Neural cell (in vitro differentiated cells): Measurements from ENCODE around the gene FAM193B. TPM values are rescaled to one million over a fixed set of nuclear protein-coding genes. Genes with fewer than 3 reads are reported as not detected.

Source experiments
- H2AFZ ChIP-seq: fragments of 200-600, 300-800 bp; sonication (generic), shearing (Covaris generic); 2 replicates; pipeline ENCODE4 v1.6.0; 2014; ENCODE audit warnings: low read depth, mild to moderate bottlenecking, antibody characterized with exemption, low read length, moderate library complexity
- H3F3A ChIP-seq: fragments of 200-600 bp; shearing (Covaris generic); 2 replicates; pipeline ENCODE4 v1.6.1; 2016; ENCODE audit warnings: mild to moderate bottlenecking, moderate library complexity, mixed read lengths, antibody characterized with exemption, low read length; ENCODE audit not compliant: insufficient read depth, poor library complexity, severe bottlenecking
- H3K27ac ChIP-seq: fragments of 200-600, 300-800 bp; sonication (generic), shearing (Covaris generic); 2 replicates; pipeline ENCODE4 v1.5.1; 2014; ENCODE audit warnings: mild to moderate bottlenecking, low read length, moderate library complexity
- H3K27me3 ChIP-seq: fragments of 300-800, 200-600 bp; sonication (generic), shearing (Covaris generic); 2 replicates; pipeline ENCODE4 v1.6.0; 2014; ENCODE audit warnings: mild to moderate bottlenecking, low read depth, low read length, moderate library complexity; ENCODE audit not compliant: insufficient read depth
- H3K36me3 ChIP-seq: fragments of 300-800, 200-600 bp; sonication (generic), shearing (Covaris generic); 2 replicates; pipeline ENCODE4 v1.5.1; 2014; ENCODE audit warnings: mild to moderate bottlenecking, antibody characterized with exemption, low read length, moderate library complexity; ENCODE audit not compliant: insufficient read depth
- H3K4me2 ChIP-seq: fragments of 300-800, 200-600 bp; sonication (generic), shearing (Covaris generic); 2 replicates; pipeline ENCODE4 v1.6.0; 2014; ENCODE audit warnings: mild to moderate bottlenecking, low read length
- H3K4me3 ChIP-seq: fragments of 300-800, 200-600 bp; sonication (generic), shearing (Covaris generic); 2 replicates; pipeline ENCODE4 v1.5.1; 2014; ENCODE audit warnings: mild to moderate bottlenecking, low read length, moderate library complexity
- H3K79me2 ChIP-seq: fragments of 200-600 bp; shearing (Covaris generic); replicated peaks from 2 replicates; pipeline ENCODE4 v1.6.0; 2014; ENCODE audit warnings: mild to moderate bottlenecking, low read length, moderate library complexity; ENCODE audit not compliant: insufficient read depth
- H3K9ac ChIP-seq: fragments of 300-800, 200-600 bp; sonication (generic), shearing (Covaris generic); 2 replicates; pipeline ENCODE4 v1.6.1; 2016; ENCODE audit warnings: mild to moderate bottlenecking, low read length, mixed read lengths
- H3K9me2 ChIP-seq: fragments of 200-600 bp; shearing (Covaris generic); 2 replicates; pipeline ENCODE4 v1.6.1; 2016; ENCODE audit warnings: mild to moderate bottlenecking, low read length, mixed read lengths; ENCODE audit not compliant: insufficient read depth
- H3K9me3 ChIP-seq: fragments of 200-600, 300-800 bp; sonication (generic), shearing (Covaris generic); 2 replicates; pipeline ENCODE4 v1.6.1; 2016; ENCODE audit warnings: mild to moderate bottlenecking, mixed run types, low read length, moderate library complexity, mixed read lengths
- H4K20me1 ChIP-seq: fragments of 200-600 bp; shearing (Covaris generic); 2 replicates; pipeline ENCODE4 v1.6.1; 2016; ENCODE audit warnings: mild to moderate bottlenecking, mixed run types; ENCODE audit not compliant: insufficient read depth
- EP300 ChIP-seq: fragments of 450-650 bp; conservative IDR thresholded peaks from 2 replicates; pipeline ENCODE4 v1.6.1; 2014; ENCODE audit warnings: antibody characterized with exemption, mild to moderate bottlenecking, moderate library complexity; ENCODE audit not compliant: poor library complexity, severe bottlenecking
- EZH2 ChIP-seq: fragments of 200-600, 300-800 bp; shearing (Covaris generic), sonication (generic); IDR thresholded peaks from 2 replicates; pipeline ENCODE4 v1.6.1; 2014; ENCODE audit warnings: antibody characterized with exemption, low read length, borderline replicate concordance, mild to moderate bottlenecking; ENCODE audit not compliant: insufficient read depth, poor library complexity, severe bottlenecking
- MXI1 ChIP-seq: fragments of 450-650 bp; conservative IDR thresholded peaks from 2 replicates; pipeline ENCODE4 v1.6.1; 2014; ENCODE audit warnings: antibody characterized with exemption, mild to moderate bottlenecking; ENCODE audit not compliant: poor library complexity, severe bottlenecking
- POLR2AphosphoS5 ChIP-seq: IDR thresholded peaks from 2 replicates; pipeline ENCODE4 v1.6.1; 2012
- RAD21 ChIP-seq: fragments of 450-650 bp; conservative IDR thresholded peaks from 2 replicates; pipeline ENCODE4 v1.6.1; 2014; ENCODE audit warnings: antibody characterized with exemption, mild to moderate bottlenecking, moderate library complexity
- SMC3 ChIP-seq: fragments of 450-650 bp; conservative IDR thresholded peaks from 2 replicates; pipeline ENCODE4 v1.6.1; 2014; ENCODE audit warnings: antibody characterized with exemption, mild to moderate bottlenecking, moderate library complexity; ENCODE audit not compliant: poor library complexity
- TAF1 ChIP-seq: IDR thresholded peaks from 2 replicates; pipeline ENCODE4 v1.6.1; 2012; ENCODE audit warnings: low read depth
- polyA plus RNA-seq: library from polyadenylated mRNA; depleted of rRNA; stranded (reverse); fragments of >200 nt; gene quantifications from 2 replicates; pipeline ENCODE4 v1.2.3, GENCODE V29; 2014
- TF ChIP-seq, protein P1 (sequence below): fragments of 450-650 bp; IDR thresholded peaks from 2 replicates; pipeline ENCODE4 v1.5.1; 2014; ENCODE audit warnings: antibody characterized with exemption, mild to moderate bottlenecking, moderate library complexity; ENCODE audit not compliant: poor library complexity, severe bottlenecking
- TF ChIP-seq, protein P2 (sequence below): IDR thresholded peaks from 2 replicates; pipeline ENCODE4 v1.6.1; 2012; ENCODE audit warnings: borderline replicate concordance

FAM193B gene
- polyA plus RNA-seq, 1 donor from 2014 or later = 79.2 TPM

DNA sequence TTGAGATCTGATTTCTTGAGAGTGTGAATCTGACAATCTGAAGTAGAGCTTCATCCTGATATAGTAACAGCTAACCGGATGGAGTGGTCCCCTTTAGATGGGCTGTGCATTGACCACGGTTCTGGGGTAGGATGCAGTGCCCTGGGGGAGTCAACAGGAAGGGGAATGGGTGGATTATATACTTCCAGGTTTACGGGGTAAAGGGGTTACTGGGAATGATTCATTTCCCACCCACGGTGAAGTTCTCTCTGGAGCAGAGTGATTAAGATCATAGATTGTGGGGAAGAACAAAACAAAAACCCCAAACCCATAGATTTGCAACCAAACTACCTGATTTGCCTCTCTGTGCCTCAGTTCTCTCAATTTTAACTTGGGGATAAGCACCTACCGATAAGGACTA lies 44.1 kb upstream of the FAM193B start:
- peaks cover 7% of the 10 kb centered on the region for H3K79me2 ChIP-seq
- no peak overlapping the region for H3K9ac ChIP-seq
- H3K27me3 ChIP-seq = no peaks in the 10 kb centered on the region
- H2AFZ ChIP-seq = no peak overlapping the region
- no peaks in the 10 kb centered on the region for H3K9me3 ChIP-seq
- no peaks in the 10 kb centered on the region for H3K9me2 ChIP-seq
- no peak overlapping the region for H3K4me2 ChIP-seq
- H3K36me3 ChIP-seq = peaks cover 8% of the 10 kb centered on the region
- no peak for TF ChIP-seq EP300
- no peak for TF ChIP-seq EZH2
- TF ChIP-seq SMC3 = no peak
- no peak overlapping the region for H3K27ac ChIP-seq
- H4K20me1 ChIP-seq = no peaks in the 10 kb centered on the region
- no peak overlapping the region for H3K4me3 ChIP-seq
- no peaks in the 10 kb centered on the region for H3F3A ChIP-seq

GRCh38 chr5:177596775-177597238 lies 42.4 kb upstream of the FAM193B start:
- Histone ChIP-seq H3K27ac (no peak overlapping the region), H3K4me2 (no peak overlapping the region), H2AFZ (no peak overlapping the region), H3K27me3 (no peaks in the 10 kb centered on the region), H3K9ac (no peak overlapping the region), H3K9me3 (no peaks in the 10 kb centered on the region), H3F3A (no peaks in the 10 kb centered on the region), H4K20me1 (no peaks in the 10 kb centered on the region), H3K79me2 (peaks cover 18% of the 10 kb centered on the region), H3K4me3 (no peak overlapping the region), H3K9me2 (no peaks in the 10 kb centered on the region), H3K36me3 (peaks cover 8% of the 10 kb centered on the region)
- TF ChIP-seq EZH2 = no peak
- no peak for TF ChIP-seq SMC3
- TF ChIP-seq TAF1 = no peak
- TF ChIP-seq, protein P1, sequence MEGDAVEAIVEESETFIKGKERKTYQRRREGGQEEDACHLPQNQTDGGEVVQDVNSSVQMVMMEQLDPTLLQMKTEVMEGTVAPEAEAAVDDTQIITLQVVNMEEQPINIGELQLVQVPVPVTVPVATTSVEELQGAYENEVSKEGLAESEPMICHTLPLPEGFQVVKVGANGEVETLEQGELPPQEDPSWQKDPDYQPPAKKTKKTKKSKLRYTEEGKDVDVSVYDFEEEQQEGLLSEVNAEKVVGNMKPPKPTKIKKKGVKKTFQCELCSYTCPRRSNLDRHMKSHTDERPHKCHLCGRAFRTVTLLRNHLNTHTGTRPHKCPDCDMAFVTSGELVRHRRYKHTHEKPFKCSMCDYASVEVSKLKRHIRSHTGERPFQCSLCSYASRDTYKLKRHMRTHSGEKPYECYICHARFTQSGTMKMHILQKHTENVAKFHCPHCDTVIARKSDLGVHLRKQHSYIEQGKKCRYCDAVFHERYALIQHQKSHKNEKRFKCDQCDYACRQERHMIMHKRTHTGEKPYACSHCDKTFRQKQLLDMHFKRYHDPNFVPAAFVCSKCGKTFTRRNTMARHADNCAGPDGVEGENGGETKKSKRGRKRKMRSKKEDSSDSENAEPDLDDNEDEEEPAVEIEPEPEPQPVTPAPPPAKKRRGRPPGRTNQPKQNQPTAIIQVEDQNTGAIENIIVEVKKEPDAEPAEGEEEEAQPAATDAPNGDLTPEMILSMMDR = no peak
- TF ChIP-seq POLR2AphosphoS5 = no peak
- TF ChIP-seq, protein P2, sequence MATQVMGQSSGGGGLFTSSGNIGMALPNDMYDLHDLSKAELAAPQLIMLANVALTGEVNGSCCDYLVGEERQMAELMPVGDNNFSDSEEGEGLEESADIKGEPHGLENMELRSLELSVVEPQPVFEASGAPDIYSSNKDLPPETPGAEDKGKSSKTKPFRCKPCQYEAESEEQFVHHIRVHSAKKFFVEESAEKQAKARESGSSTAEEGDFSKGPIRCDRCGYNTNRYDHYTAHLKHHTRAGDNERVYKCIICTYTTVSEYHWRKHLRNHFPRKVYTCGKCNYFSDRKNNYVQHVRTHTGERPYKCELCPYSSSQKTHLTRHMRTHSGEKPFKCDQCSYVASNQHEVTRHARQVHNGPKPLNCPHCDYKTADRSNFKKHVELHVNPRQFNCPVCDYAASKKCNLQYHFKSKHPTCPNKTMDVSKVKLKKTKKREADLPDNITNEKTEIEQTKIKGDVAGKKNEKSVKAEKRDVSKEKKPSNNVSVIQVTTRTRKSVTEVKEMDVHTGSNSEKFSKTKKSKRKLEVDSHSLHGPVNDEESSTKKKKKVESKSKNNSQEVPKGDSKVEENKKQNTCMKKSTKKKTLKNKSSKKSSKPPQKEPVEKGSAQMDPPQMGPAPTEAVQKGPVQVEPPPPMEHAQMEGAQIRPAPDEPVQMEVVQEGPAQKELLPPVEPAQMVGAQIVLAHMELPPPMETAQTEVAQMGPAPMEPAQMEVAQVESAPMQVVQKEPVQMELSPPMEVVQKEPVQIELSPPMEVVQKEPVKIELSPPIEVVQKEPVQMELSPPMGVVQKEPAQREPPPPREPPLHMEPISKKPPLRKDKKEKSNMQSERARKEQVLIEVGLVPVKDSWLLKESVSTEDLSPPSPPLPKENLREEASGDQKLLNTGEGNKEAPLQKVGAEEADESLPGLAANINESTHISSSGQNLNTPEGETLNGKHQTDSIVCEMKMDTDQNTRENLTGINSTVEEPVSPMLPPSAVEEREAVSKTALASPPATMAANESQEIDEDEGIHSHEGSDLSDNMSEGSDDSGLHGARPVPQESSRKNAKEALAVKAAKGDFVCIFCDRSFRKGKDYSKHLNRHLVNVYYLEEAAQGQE = no peak
- no peak for TF ChIP-seq MXI1
- no peak for TF ChIP-seq EP300
- no peak for TF ChIP-seq RAD21
